Kidney (tissue), 14 donors: Measurements from ENCODE around the gene SIGMAR1. TPM values are rescaled to one million over a fixed set of nuclear protein-coding genes. Genes with fewer than 3 reads are reported as not detected.
A peak's percentile ranks its signal among the peaks of the same experiment; 100 is the strongest.

Experiments used
- DNase-seq, 5 donors: peaks; one replicate each; pipeline ENCODE4 v3.0.0-alpha.2; 2013 to 2020
- FAIRE-seq: peaks from 2 replicates; lab custom pipeline; 2012; peaks lifted over from hg19 to GRCh38; lab: Jason Lieb, UNC
- H3K27ac ChIP-seq, 2 donors: one replicate each; pipeline ENCODE4 v1.7.0; 2013; ENCODE audit warnings: low read depth in 2 of 2, low read length in 2 of 2, inconsistent platforms in 1 of 2
- H3K27me3 ChIP-seq: one replicate; pipeline ENCODE4 v1.7.1; 2013; ENCODE audit warnings: low read length, inconsistent platforms; ENCODE audit not compliant: control insufficient read depth, insufficient read depth
- H3K36me3 ChIP-seq, 3 donors: one replicate each; pipeline versions ENCODE4 v1.7.0 to v1.7.1; 2013; ENCODE audit warnings: low read length in 3 of 3, control low read depth in 1 of 3, inconsistent platforms in 1 of 3; ENCODE audit not compliant: insufficient read depth in 3 of 3, control insufficient read depth in 2 of 3
- H3K4me1 ChIP-seq, 3 donors: one replicate each; pipeline versions ENCODE4 v1.7.0 to v1.7.1; 2013; ENCODE audit warnings: low read length in 3 of 3, inconsistent platforms in 1 of 3, low read depth in 1 of 3; ENCODE audit not compliant: control insufficient read depth in 2 of 3, insufficient read depth in 2 of 3
- H3K4me3 ChIP-seq, 3 donors: one replicate each; pipeline versions ENCODE4 v1.7.0 to v1.8.1; 2013; ENCODE audit warnings: low read length in 3 of 3, control low read depth in 1 of 3, inconsistent platforms in 1 of 3
- H3K9ac ChIP-seq, 3 donors: one replicate each; pipeline versions ENCODE4 v1.7.0 to v1.7.1; 2013; ENCODE audit warnings: low read length in 3 of 3, control low read depth in 1 of 3, inconsistent platforms in 1 of 3
- H3K9me3 ChIP-seq, 3 donors: one replicate each; pipeline versions ENCODE4 v1.7.0 to v1.7.1; 2013; ENCODE audit warnings: low read length in 3 of 3, control low read depth in 1 of 3, inconsistent platforms in 1 of 3; ENCODE audit not compliant: control insufficient read depth in 2 of 3, insufficient read depth in 1 of 3
- intact Hi-C: fragments of 100-400 bp; cut with DNase I; formaldehyde crosslinking; loops from one replicate; pipeline ENCODE4 v1.11.1; 2022
- polyA plus RNA-seq: library from polyadenylated mRNA; stranded (reverse); fragments of 350-450 nt; fragmentation: Illumina TruSeq; extraction: RNeasy Lipid Tissue Mini Kit (QIAGEN cat#74804); gene quantifications from one replicate; pipeline ENCODE4 v1.2.3, GENCODE V29; 2014; ENCODE audit warnings: low read depth, low replicate concordance; ENCODE audit not compliant: insufficient read depth
- total RNA-seq: library from RNA; stranded (reverse); fragmentation: NEBNext Ultra II Directional; extraction: Animal tissue kit (Norgen Biotek cat#: 25700); gene quantifications from one replicate; pipeline ENCODE4 v1.2.1, GENCODE V29; 2021
- TF ChIP-seq, protein P1 (sequence below): IDR thresholded peaks from 3 replicates; pipeline ENCODE4 v1.5.1; 2012; ENCODE audit warnings: mild to moderate bottlenecking, moderate library complexity, borderline replicate concordance; ENCODE audit not compliant: insufficient read depth; ENCODE audit errors: extremely low read depth
- donor health status: control.
- donor health status: control.
- donor health status: control.
- donor health status: control.
- donor health status: control.
- donor health status: DM: yes; HTN: yes; CAD: no.
- donor health status: Normal renal cell carcinoma (clear cell type).

The SIGMAR1 gene
- total and polyA plus RNA-seq, 2 donors from 2014 or later, result 40.6 to 43.3 TPM

DNA sequence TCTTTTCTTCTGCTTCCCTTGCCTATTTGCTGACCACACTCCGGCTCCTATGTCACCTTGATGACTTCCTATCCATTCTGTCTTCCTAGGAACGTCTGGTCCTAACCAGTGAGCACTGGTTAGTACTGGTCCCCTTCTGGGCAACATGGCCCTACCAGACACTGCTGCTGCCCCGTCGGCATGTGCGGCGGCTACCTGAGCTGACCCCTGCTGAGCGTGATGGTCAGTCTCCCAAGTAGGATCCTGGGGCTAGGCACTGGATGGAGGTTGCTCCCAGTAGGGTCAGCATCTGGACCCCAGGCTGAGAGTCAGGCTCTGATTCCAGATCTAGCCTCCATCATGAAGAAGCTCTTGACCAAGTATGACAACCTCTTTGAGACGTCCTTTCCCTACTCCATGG lies 11.1 kb upstream of the SIGMAR1 start:
- H3K4me1 ChIP-seq, result peaks cover 23 to 52% (median 44%) of the 10 kb centered on the region in 3 donors
- no peak overlapping the region for H3K4me3 ChIP-seq
- H3K9me3 ChIP-seq, result no peaks in the 10 kb centered on the region
- no peak overlapping the region for H3K27ac ChIP-seq
- peaks cover 4 to 18% (median 5%) of the 10 kb centered on the region in 3 donors for H3K36me3 ChIP-seq
- TF ChIP-seq, protein P1, sequence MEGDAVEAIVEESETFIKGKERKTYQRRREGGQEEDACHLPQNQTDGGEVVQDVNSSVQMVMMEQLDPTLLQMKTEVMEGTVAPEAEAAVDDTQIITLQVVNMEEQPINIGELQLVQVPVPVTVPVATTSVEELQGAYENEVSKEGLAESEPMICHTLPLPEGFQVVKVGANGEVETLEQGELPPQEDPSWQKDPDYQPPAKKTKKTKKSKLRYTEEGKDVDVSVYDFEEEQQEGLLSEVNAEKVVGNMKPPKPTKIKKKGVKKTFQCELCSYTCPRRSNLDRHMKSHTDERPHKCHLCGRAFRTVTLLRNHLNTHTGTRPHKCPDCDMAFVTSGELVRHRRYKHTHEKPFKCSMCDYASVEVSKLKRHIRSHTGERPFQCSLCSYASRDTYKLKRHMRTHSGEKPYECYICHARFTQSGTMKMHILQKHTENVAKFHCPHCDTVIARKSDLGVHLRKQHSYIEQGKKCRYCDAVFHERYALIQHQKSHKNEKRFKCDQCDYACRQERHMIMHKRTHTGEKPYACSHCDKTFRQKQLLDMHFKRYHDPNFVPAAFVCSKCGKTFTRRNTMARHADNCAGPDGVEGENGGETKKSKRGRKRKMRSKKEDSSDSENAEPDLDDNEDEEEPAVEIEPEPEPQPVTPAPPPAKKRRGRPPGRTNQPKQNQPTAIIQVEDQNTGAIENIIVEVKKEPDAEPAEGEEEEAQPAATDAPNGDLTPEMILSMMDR, result no peak
- intact Hi-C loops, result no loop called here
- no peak for FAIRE-seq
- DNase-seq, result no peak
- no peak overlapping the region for H3K9ac ChIP-seq
- H3K27me3 ChIP-seq, result no peaks in the 10 kb centered on the region

DNA sequence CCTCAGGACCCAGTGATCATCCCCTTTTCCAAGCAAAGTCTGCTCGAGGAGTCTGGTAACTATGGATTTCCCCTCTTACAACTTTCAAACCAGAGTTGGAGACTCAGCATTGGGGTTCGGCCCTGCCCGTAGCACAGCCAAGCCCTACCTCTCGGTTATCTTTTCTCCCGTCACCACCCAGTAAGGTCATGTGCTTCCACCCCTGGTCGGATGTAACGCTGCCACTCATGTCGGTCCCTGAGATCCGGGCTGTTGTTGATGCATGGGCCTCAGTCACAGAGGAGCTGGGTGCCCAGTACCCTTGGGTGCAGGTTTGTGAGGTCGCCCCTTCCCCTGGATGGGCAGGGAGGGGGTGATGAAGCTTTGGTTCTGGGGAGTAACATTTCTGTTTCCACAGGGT lies 10.1 kb upstream of the SIGMAR1 start:
- Histone ChIP-seq H3K27me3 (no peaks in the 10 kb centered on the region), H3K9ac (peak overlapping the region; percentile 77 to 96 (median 86)), H3K36me3 (peaks cover 4 to 18% (median 5%) of the 10 kb centered on the region in 3 donors), H3K9me3 (no peaks in the 10 kb centered on the region), H3K27ac (no peak overlapping the region), H3K4me1 (peaks cover 16 to 43% (median 35%) of the 10 kb centered on the region in 3 donors), H3K4me3 (peak overlapping the region; percentile 71 to 87 (median 87))
- intact Hi-C loops, result no loop called here
- TF ChIP-seq, protein P1, result no peak
- no peak for DNase-seq
- no peak for FAIRE-seq

DNA sequence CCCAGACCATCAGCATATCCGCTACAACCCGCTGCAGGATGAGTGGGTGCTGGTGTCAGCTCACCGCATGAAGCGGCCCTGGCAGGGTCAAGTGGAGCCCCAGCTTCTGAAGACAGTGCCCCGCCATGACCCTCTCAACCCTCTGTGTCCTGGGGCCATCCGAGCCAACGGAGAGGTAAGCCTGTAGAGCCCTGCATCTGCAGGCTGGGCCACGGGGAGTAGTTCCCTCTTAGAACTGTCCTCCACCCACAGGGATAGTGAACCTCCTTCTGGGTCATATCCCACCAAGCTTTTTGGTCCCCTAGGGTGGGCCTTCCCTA lies 9.5 kb upstream of the SIGMAR1 start:
- no peak for DNase-seq
- Histone ChIP-seq H3K4me1 (peaks cover 10 to 39% (median 29%) of the 10 kb centered on the region in 3 donors), H3K9ac (peak overlapping the region; percentile 77 to 96 (median 86)), H3K27ac (peak overlapping the region; percentile 66 to 88), H3K27me3 (no peaks in the 10 kb centered on the region), H3K4me3 (peak overlapping the region; percentile 71 to 87 (median 87)), H3K9me3 (no peaks in the 10 kb centered on the region), H3K36me3 (peaks cover 4 to 18% (median 5%) of the 10 kb centered on the region in 3 donors)
- TF ChIP-seq, protein P1, result no peak
- no peak for FAIRE-seq
- intact Hi-C loops, result no loop called here
